GM12891 (cell line): ENCODE results near the gene BTBD1.

ENCODE experiments used
- PAX5 ChIP-seq: IDR thresholded peaks from 2 replicates; pipeline ENCODE4 v1.6.1; 2011; ENCODE audit warnings: low read length, moderate library complexity, mild to moderate bottlenecking; ENCODE audit not compliant: insufficient read depth, severe bottlenecking
- POLR2A ChIP-seq: IDR thresholded peaks from 2 replicates; pipeline ENCODE4 v1.6.1; 2011; ENCODE audit warnings: low read depth, low read length, control low read depth
- POLR2AphosphoS5 ChIP-seq: IDR thresholded peaks from 2 replicates; pipeline ENCODE4 v1.6.1; 2011; ENCODE audit warnings: low read depth, low read length, control low read depth
- POU2F2 ChIP-seq: IDR thresholded peaks from 2 replicates; pipeline ENCODE4 v1.6.1; 2011; ENCODE audit warnings: low read depth, mild to moderate bottlenecking, control low read depth, low read length, moderate library complexity
- SPI1 ChIP-seq: IDR thresholded peaks from 2 replicates; pipeline ENCODE4 v1.6.1; 2011; ENCODE audit warnings: low read depth, low read length, control low read depth
- TAF1 ChIP-seq: IDR thresholded peaks from 2 replicates; pipeline ENCODE4 v1.6.1; 2011; ENCODE audit warnings: low read depth, low read length, control low read depth

DNA sequence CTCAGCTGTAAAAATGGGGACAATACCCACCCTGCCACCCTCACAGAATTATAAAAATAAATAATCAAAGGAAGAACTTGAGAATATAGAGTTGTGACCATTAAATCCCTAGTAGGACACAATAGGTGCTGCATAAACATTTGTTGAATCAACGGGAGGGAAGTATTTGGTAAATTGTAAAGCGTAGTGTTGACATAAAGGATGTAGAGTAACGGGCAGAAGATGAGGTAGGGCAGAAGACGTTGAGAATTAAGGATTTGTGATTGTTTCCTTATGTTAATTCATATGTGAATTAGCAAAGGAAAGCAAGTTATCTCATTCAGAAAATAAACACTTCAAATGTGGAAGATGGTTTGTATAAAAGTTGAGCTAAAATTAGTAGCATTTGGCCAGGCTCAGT, 73.9 kb downstream of the BTBD1 start:
- TF ChIP-seq POLR2AphosphoS5: no peak
- no peak for TF ChIP-seq POLR2A
- TF ChIP-seq POU2F2: no peak
- TF ChIP-seq TAF1: no peak
- TF ChIP-seq SPI1: no peak
- no peak for TF ChIP-seq PAX5
